Stimulated activated CD8-positive, alpha-beta memory T cell treated with anti-CD3 and anti-CD28 coated beads, Interleukin-4, amount 100 ng/mL, for 24 hours (primary cell): ENCODE results near the gene POLR3H.

Experiments used
- DNase-seq: peaks from one replicate; pipeline ENCODE4 v3.0.0-alpha.2; 2020; ENCODE audit warnings: low read depth

Gene POLR3H

DNA sequence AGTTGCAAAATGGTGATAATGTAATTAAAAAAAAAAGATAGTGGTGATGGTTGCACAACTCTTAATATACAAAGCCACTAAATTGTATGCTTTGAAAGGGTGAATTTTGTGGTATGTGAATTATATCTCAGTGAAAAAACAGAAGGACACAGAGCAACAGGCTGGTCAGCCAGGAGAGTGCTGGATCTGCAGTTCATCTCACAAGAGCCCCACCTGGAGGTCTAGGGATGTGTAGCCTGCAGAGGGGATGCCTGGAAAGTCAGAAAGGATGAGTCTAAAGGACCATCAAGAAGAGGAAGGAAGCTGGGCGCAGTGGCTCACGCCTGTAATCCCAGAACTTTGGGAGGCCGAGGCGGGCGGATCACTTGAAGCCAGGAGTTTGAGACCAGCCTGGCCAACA is 9.0 kb downstream of the POLR3H start:
- DNase-seq: no peak

DNA sequence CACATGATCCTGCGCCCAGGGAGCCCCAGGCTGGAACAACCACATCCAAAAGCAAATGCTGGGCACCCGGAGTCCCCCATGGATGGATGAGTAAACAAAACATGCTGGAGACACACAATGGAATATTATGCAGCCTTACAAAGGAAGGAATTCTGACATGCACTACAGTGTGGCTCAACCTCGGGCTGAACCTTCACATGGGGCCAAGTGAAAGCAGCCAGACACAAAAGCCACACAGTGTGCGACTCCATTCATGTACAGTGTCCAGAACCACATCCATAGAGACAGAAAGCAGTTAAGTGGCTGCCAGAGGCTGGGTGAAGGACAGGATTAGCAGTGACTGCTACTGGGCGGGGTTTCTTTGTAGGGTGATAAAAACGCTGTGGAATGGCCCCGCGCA is 10.1 kb downstream of the POLR3H start:
- DNase-seq: no peak

DNA sequence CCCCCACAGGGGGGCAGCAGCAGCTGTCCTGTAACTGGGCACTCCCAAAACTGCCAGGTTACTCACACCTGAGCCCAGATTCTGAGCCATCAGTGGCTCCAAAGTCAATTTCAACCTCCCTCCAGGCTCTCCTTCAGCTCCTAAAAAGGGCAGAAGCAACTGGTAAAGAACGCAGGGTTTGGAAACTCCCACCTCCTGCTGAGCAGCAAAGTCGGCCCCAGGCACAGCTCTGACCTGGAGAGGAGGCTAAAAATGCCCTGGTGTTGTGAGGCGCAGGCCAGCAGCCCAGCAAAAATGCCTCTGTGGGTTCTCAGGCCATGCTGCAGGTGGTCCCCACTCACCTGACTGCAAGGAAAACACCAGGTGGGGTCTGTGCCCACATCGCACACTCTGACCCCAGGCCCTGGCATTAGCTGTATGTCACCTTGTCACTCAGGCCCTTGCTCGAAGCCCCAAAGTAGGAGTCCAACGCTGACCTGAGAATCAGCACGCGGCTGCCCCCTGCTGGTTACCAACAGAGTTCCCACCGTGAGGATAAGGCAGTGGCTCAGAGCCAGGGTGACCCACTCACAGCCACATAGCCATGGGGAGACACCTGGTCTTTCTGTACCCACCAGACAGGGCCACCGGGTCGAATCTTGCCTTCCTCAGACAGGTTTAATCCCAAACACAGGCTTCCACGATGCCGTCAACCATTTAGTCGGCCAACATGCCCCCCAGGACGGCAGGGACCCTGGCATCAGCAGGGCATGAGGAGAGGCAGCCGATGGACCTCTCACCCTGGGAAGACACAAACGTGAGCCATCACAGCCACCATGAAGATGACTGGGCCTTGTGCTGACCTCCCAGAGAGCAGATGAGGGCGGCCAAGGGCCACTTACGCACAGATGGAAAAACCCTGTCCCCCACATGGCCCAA is 11.1 kb downstream of the POLR3H start:
- DNase-seq: peak; percentile 59

DNA sequence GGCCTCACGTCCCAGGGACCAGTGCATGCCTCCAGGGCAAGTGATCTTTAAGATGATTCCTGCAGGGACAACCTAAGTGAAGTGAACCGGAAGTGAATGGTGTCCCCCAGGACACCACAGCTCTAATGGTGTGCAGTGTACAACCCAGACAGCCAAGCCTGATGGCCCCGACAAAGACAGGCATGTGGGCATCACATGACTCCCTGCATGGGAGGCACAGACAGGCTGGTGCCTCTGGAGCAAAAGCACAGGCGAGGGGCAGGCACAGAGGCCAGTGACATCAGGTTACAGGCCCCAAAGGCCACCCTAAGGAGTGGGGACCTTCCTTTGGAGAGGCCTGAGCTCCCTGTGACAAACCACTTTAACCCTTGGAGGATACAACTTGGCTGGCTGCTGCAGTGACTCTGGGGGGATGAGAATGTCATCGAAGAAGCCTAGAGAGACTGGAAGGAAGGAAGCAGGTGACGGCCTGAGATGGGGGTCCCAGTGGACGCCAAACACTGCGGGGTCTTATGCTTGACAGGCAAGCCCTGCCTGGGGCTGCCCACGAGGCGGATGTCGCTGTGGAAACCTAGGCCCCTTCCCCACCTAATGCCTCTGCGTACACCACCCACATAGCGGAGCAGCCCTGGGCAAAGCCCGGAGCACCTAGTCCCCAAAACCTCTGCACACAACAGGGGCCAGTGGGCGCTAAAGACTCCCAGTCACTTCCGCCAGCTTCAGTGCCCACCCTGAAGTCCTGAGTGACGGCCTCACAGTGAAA is 12.4 kb downstream of the POLR3H start:
- DNase-seq: no peak

DNA sequence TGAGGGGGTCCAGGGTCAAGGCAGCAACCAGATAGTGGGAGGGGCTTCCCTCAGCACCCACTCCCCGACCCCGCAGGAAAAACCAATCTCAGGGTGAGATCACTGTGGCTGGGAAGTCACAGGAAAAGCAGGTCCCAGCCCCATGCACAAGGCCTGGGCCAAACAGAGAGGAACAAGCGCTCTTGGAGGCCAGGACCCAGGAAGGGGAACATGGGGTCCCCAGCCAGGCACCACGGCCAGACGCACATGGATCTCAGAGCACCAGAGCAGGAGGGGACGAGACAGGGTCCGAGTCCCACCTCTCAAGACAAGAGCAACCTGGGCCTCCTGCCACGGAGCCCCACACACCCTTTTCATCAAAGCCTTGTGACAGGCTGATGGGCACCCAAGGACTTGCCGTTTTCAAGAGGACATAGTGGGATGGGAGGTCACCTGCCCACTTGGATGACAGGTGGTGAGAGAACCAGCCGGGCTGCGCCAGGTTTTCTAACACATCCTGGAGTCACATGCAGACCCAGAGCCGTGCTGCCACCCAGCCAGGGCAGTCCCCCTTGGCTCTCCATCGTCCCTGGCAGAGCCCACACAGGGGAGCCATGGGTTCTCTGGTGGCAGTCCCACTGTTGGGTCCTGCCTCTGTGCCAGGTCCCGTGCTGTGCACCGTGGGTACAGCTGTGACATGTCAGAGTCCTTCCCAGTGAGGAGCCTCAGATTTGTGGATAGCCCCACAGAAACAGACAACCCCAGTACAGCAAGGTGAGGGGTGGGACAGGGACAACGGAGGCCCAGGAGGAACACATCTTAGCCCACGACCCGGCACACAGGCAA is 13.2 kb downstream of the POLR3H start:
- no peak for DNase-seq

DNA sequence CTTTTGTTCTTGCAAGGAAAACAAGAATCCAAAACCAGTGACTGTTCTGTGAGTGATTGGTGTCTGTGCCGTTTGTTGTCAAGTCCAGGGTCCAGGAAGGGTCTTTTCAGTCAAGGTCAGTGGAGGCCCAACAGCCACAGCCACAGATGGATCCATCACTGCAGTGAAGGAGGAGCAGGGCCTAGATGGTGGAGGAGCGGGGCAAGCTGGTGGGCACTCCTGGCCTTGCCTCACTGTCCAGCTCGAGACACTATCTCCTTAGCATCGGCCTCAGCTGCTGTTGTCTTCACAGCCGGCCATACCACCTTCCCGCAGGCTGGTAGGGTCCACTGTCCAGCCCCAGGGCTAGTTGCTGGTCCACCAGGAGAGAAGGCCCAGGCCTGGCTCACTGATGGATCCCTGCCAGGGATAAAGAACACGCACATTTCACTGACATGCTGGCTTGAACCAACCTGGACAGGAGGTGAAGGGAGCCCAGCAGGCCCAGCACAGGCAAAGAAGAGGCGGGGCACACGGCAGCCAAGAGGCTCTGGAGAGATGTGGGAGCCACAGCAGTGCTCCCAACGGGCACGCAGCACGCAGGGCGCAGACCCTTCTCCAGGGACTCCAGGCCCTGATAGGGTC is 15.2 kb downstream of the POLR3H start:
- no peak for DNase-seq

DNA sequence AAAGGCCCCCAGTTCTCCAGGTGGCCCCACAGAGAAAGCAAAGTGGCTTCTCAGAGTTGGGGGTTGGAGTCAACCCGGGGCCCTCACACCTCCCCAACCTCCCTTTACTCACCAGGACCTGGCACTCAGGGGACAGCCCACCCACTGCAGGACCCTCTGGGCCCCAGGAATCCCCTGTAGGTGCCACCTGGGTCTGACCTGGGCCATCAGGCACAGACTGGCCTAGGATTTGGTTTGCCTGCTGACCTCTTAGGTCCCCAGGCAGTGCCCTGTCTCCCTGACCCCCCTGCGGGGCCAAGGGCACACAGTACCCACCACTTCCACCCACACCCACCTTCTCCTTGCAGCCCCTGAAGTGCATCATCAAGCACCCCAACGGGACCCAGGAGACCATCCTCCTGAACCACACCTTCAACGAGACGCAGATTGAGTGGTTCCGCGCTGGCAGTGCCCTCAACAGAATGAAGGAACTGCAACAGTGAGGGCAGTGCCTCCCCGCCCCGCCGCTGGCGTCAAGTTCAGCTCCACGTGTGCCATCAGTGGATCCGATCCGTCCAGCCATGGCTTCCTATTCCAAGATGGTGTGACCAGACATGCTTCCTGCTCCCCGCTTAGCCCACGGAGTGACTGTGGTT is 16.0 kb downstream of the POLR3H start:
- DNase-seq: no peak

DNA sequence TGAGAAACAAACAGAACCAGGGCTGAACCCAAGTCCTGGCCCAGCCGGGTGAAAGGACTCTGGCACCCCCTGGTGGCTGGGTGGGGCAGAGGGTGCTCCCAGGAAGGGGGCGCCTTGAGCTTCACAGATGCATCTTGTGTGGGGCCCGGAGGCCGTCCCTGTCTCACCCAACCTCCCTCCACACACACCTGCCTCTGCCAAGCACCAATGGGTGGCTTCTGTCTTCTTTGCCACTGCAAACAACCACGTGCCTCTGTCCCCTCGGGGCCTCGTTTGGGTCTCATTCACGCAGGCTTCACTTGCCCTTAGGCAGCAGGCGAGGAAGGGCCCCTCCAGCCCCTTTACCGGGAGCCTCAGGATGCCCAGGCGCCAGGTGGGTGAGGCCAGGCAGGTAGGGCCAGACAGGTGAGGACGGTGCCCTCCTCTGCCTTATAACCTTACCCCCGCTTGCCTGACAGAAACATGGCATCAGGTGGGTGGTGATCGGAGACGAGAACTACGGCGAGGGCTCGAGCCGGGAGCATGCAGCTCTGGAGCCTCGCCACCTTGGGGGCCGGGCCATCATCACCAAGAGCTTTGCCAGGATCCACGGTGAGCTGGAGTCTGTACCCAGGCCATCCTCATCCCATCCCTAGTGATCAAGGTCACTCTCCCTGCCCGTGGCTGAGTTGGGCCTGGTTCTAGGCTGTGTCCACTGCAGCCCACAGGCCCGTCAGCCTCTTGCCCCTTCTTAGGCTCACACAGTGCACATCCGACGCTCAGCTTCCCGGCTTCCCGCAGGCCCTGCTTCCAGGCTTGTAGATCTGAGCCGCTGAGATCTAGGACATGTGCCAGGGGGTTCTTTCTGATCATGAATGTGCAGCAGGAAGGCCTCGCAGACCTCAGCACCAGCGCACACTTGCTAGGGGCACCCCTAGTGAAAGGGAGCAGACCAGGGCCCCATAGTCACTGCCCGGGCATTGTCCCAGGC is 17.2 kb downstream of the POLR3H start:
- DNase-seq: peak; percentile 46

DNA sequence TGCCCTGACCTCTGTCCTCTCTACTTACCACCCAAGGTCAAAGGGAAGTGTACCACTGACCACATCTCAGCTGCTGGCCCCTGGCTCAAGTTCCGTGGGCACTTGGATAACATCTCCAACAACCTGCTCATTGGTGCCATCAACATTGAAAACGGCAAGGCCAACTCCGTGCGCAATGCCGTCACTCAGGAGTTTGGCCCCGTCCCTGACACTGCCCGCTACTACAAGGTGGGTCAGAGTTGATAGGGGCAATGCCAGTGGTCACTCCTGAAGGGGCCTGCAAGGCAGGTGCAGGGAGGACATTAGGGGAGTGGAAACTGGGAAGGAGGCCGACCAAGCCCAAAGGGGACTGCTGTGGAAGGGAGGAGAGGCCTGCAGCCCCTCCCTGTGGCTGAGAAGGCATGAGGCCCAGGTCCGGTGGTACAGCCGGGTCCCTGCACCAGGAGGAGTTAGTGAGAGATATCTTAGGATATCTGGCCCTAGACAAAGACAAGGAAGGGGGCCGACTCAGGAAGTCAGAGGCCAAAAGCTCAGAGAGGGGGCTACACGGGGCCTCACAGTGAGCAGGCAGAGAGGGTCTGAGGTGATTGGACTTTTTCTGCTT is 17.9 kb downstream of the POLR3H start:
- DNase-seq: no peak

DNA sequence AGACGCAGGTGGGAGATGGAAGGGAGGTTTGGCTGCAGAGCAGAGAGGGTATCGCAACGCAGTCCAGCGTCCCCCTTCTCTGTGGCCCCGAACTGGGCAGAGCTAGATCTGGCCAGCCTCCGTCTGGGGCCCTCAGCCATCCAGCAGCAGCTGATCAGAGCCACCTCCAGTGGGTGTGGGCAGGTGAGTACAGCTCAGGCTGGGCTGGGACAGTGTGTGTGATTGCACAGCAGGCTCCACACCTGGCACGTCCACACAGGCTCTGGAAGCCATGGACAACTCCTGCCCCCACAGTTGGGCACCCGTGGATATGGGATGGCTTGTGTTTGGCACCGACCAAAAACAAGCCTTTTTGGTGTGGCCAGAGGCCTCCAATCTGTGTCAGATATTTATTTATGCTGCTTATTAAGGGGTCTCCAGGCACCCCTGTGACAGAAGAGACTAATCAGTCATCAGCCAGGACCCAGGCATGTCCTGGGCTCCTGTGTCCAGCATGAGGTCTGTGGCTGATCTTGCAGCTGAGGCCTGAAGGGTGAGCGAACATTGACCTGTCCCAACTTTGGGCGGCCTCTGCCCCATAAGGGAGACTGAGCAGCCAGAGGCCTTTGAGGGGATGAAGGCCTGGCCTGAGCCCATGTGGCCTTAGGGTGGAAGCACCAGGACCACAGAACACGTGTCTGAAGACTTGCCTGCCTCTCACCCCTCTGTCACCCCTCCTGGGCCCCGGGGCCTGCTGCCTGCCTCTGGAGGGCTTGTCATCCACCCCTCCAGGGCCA is 18.6 kb downstream of the POLR3H start:
- no peak for DNase-seq

DNA sequence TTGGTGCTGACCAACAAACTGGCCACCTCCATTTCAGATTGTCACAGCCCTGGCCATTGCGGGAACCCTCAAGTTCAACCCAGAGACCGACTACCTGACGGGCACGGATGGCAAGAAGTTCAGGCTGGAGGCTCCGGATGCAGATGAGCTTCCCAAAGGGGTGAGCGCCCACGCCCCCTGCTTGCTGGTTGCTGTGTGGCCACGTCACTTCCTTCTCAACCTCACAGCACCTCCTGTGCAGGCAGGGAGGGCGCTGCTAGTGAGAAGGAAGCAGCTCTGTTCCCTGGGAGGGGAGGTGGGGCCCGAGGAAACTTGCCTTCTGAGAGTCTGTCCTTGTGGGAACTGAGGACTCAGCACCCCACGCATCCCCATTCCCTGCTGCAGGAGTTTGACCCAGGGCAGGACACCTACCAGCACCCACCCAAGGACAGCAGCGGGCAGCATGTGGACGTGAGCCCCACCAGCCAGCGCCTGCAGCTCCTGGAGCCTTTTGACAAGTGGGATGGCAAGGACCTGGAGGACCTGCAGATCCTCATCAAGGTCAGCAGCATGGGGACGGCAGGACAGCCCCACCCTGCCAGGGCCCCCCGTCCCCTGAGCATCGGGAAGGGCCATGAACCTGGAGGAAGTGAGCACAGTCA is 19.3 kb downstream of the POLR3H start:
- DNase-seq: peak; percentile 48

DNA sequence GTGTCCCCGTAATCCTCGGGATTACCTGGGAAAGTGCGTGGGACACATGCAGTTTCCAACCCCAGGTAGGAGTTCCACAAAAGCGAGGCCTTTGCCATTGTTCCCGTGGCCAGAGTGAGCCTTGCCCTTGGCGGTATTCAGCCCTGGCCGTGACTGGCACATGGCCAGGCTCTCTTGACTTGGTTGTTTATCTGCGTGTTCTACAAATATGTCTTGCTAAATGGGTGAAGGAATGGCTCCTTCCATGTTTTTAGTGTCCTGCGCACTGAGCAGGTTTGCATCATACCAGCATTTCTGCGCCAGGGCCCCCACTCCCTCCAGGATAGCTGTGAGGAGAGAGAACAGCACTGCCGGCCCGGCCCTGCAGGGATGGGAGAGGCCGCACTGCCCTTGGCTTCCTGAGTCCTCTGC is 20.0 kb downstream of the POLR3H start:
- DNase-seq: no peak

DNA sequence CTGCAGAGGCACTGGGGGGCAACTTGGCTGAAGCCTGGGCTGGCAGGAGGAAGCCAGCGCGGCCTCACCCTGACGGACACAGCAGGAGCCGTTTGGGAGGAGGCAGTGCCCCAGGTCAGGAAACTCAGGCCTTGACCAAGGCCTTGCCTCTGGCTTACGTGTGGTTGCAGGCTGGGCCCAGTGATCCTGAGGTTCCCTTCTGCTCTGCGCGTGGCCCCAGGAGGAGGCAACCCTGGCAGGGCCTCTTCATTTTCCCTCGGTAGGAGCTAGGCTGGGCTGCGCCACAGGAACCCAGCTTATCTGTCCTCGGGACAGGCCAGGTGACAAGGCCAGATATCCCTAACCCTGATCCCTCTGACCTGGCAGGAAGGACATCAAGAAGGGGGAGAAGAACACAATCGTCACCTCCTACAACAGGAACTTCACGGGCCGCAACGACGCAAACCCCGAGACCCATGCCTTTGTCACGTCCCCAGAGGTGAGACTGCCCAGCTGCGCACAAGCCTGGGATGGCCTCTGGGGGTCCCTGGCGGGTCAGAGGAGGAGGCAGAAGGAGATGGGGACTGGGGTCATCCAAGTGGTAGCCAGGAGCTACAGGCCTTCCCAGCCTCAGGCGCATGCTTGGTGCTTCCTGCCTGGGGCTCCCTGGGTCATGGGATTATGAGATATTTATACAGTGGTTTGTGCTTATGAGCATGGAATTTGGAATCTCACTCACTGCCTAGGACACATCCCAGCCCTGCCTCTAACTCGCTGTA is 20.6 kb downstream of the POLR3H start:
- no peak for DNase-seq

DNA sequence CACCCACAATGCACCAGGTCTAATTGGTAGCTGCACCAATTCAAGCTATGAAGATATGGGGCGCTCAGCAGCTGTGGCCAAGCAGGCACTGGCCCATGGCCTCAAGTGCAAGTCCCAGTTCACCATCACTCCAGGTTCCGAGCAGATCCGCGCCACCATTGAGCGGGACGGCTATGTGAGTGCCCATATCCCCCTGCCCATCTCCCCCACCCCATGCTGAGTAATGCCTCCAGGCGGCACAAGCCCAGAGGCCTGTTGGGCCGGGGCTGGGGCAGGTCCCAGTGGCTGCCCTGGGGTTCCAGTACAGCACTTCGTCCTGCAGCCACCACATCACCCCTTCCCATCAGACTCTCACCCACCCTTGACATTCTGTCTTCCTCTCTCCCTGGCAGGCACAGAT is 21.5 kb downstream of the POLR3H start:
- no peak for DNase-seq

DNA sequence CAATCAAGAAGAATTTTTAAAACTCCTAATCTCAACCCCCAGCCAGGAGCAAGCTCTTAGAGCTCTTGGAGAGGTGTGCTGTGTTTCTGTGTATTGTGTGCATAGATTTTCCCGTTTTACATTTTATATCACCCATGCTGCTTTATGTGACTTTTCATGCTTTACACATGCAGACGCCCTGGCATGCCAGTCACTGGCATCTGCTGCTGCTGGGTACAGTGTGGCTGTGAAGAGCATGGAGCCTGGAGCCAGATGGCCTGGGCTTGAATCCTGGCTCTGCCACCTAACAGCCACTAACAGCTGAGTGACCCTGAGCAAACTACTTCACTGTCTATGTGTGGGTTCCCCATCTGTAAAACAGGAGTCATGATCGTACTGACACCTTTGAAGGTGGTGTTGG is 23.1 kb downstream of the POLR3H start:
- no peak for DNase-seq

DNA sequence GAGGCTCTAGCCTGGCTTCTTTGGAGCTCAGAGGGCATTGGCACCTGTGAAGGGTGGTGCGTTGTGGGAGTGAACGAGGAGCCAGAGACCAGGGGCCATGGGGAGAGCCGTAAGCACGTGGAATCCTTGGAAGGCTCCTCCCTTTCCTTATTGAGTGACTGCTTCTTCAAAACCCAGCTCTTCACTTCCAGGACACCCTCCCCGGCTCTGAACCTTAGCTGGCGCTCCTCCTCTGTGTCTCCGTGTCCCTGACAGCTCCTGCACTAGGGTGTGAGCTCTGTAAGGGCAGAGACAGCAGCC is 26.3 kb downstream of the POLR3H start:
- no peak for DNase-seq

DNA sequence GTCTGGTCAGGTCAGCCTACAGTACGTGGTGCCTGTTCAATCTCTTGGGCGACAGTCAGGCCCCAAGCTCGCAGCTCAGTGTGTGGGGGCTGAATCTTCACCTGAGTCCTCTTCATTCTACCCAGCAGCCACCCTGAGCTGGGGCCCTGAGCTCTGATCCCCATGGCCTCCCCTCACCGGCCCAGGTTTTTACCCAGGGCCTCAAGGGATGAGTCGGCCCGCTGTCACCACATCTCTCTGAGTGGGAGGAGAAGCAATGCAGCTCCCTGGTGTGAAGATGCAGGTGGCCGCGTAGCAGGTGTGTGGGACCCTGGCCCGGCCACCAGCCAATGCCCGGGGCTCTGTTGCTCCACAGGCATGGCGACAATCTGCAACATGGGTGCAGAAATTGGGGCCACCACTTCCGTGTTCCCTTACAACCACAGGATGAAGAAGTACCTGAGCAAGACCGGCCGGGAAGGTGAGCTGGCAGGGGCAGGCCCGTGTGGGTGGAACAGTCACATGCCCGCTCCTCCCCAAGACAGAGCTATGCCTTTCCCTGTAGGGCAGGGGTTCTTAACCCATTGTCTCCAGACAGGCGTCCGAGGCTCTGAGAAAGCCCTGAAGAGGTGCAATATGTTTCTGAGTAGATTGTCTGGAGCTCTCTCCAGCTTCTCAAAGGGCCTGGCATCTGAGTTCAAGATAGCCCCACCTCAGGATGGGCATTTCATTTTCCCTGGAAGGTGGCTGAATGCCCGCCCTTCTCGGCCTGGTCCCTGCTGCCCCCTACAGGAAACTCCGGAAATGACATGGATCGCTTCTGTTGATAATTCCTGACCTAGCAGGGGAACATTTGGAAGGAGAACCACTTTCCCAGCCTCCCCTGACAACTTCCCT is 26.9 kb downstream of the POLR3H start:
- no peak for DNase-seq
